Uterus (tissue), 2 donors: ENCODE data around the gene IL1A.

ENCODE experiments used
- POLR2A ChIP-seq, 2 donors: fragments of 450-650 bp; IDR thresholded peaks; one replicate each; pipeline ENCODE4 v1.6.1; 2016; ENCODE audit warnings: antibody characterized with exemption in 2 of 2, mild to moderate bottlenecking in 1 of 2, moderate library complexity in 1 of 2
- TF ChIP-seq, protein P1 (sequence below), 4 experiments: fragments of 200-600 bp in 2 of 4; fragments of 450-650 bp in 2 of 4; sonication (generic) in 2 of 4; IDR thresholded peaks; one replicate each; pipeline ENCODE4 v1.5.1; 2016 to 2019; ENCODE audit warnings: antibody characterized with exemption in 4 of 4, mild to moderate bottlenecking in 2 of 4, moderate library complexity in 1 of 4

DNA sequence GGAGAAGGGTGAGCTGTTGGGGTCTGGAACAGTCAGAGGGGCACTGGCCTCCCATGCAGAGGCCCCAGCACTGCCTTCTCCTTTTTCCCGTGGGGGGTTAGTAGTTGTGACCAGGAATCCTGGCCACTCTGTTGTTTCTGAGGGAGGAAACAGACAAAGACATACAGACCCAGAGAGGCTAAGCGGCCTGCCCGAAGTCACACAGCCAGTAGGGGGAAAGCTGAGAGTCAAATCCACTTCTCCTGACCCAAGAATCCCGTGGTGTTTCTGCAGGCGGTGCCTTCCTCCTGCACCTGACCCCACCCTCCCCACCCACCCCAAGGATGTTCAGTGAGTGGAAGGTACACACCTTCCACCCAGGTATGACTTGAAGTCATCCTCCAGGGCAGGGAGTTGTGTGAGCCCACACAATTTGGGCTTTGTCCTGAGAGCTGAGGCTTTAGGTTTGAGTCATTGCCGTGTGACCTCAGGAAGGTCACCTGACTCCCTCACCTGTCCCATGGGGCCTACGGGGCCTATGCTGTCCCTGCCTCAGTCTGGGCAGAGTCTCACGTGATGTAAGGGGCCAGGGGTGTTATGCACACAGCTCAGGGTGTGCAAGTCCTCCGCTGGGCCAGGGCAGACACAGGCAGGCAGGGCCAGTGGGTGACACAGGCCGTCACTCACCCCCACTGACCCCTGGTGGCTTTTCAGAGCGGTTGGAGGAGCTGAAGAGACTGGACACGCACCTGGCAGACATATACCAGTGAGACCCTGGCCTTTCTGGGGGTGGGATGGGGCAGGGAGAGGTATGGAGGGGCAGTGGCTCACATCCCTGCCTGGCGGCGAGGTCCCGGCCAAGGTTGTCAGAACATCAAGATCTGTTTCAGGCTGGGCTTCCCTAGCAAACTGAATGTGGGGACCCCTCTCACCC is 58.5 kb downstream of the IL1A start:
- TF ChIP-seq, protein P1, sequence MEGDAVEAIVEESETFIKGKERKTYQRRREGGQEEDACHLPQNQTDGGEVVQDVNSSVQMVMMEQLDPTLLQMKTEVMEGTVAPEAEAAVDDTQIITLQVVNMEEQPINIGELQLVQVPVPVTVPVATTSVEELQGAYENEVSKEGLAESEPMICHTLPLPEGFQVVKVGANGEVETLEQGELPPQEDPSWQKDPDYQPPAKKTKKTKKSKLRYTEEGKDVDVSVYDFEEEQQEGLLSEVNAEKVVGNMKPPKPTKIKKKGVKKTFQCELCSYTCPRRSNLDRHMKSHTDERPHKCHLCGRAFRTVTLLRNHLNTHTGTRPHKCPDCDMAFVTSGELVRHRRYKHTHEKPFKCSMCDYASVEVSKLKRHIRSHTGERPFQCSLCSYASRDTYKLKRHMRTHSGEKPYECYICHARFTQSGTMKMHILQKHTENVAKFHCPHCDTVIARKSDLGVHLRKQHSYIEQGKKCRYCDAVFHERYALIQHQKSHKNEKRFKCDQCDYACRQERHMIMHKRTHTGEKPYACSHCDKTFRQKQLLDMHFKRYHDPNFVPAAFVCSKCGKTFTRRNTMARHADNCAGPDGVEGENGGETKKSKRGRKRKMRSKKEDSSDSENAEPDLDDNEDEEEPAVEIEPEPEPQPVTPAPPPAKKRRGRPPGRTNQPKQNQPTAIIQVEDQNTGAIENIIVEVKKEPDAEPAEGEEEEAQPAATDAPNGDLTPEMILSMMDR (IDR thresholded peaks at IDR 0.05) = no peak
- no peak for TF ChIP-seq POLR2A (IDR thresholded peaks at IDR 0.05)
